HEK293 (cell line): ENCODE data around the gene C1orf21.
A peak's percentile ranks its signal among the peaks of the same experiment; 100 is the strongest.

Experiments
- CTCF ChIA-PET: fragments of 350-600 bp; formaldehyde crosslinking; extraction: SDS; loops from one replicate; lab custom pipeline; 2021; ENCODE audit warnings: antibody characterized with exemption; lab: Yijun Ruan, JAX
- POLR2A ChIA-PET: fragments of 300-600 bp; formaldehyde crosslinking; extraction: SDS; loops from one replicate; lab custom pipeline; 2020; ENCODE audit warnings: antibody characterized with exemption, inconsistent platforms; lab: Yijun Ruan, JAX
- H3K27ac ChIP-seq: fragments of 200-500 bp; sonication (Bioruptor generic); 2 replicates; pipeline ENCODE4 v1.5.1; 2014; ENCODE audit warnings: low read depth, low read length, control low read depth, inconsistent platforms; ENCODE audit errors: extremely low read depth
- H3K36me3 ChIP-seq, 2 experiments: fragments of 200-500 bp in 1 of 2; sonication (Bioruptor generic) in 1 of 2; 1 replicate in 1 of 2; 2 replicates in 1 of 2; pipeline ENCODE4 v1.5.1; 2014 to 2017; ENCODE audit warnings: inconsistent platforms in 2 of 2, low read length in 2 of 2; ENCODE audit not compliant: control insufficient read depth in 2 of 2, insufficient read depth in 1 of 2
- H3K4me1 ChIP-seq: fragments of 200-500 bp; sonication (Bioruptor generic); 2 replicates; pipeline ENCODE4 v1.5.1; 2014; ENCODE audit warnings: mild to moderate bottlenecking, low read length, inconsistent platforms; ENCODE audit not compliant: control insufficient read depth, insufficient read depth
- H3K4me3 ChIP-seq: 2 replicates; pipeline ENCODE4 v1.5.1; 2011; ENCODE audit warnings: low read depth, mild to moderate bottlenecking, control low read depth, low read length, moderate library complexity
- H3K9me3 ChIP-seq: fragments of 200-500 bp; sonication (Bioruptor generic); 2 replicates; pipeline ENCODE4 v1.5.1; 2014; ENCODE audit warnings: low read depth, low read length, inconsistent platforms; ENCODE audit not compliant: control insufficient read depth, insufficient read depth
- BCL11B ChIP-seq: fragments of 450-650 bp; formaldehyde crosslinking; IDR thresholded peaks from 2 replicates; pipeline ENCODE4 v1.5.1; 2016; ENCODE audit warnings: low read depth, missing biosample characterization, missing genetic modification characterization
- EGR2 ChIP-seq: fragments of 450-650 bp; formaldehyde crosslinking; IDR thresholded peaks from 2 replicates; pipeline ENCODE4 v1.5.1; 2016; ENCODE audit warnings: low read depth, missing biosample characterization, missing genetic modification characterization
- KLF8 ChIP-seq: fragments of 450-650 bp; formaldehyde crosslinking; IDR thresholded peaks from 2 replicates; pipeline ENCODE4 v1.5.1; 2016; ENCODE audit warnings: missing biosample characterization, missing genetic modification characterization
- SCRT2 ChIP-seq: fragments of 450-650 bp; formaldehyde crosslinking; IDR thresholded peaks from 2 replicates; pipeline ENCODE4 v1.5.1; 2016; ENCODE audit warnings: missing biosample characterization, missing genetic modification characterization
- ZBTB20 ChIP-seq: fragments of 450-650 bp; formaldehyde crosslinking; IDR thresholded peaks from 2 replicates; pipeline ENCODE4 v1.5.1; 2016; ENCODE audit warnings: missing biosample characterization, missing genetic modification characterization
- ZEB2 ChIP-seq: fragments of 450-650 bp; formaldehyde crosslinking; IDR thresholded peaks from 2 replicates; pipeline ENCODE4 v1.5.1; 2016; ENCODE audit warnings: missing biosample characterization, missing genetic modification characterization
- ZFHX2 ChIP-seq: fragments of 450-650 bp; formaldehyde crosslinking; conservative IDR thresholded peaks from 2 replicates; pipeline ENCODE4 v1.5.1; 2016; ENCODE audit warnings: missing biosample characterization, missing genetic modification characterization
- ZFP3 ChIP-seq: fragments of 450-650 bp; formaldehyde crosslinking; IDR thresholded peaks from 2 replicates; pipeline ENCODE4 v1.5.1; 2016; ENCODE audit warnings: low read depth, missing biosample characterization, missing genetic modification characterization
- ZFP41 ChIP-seq: fragments of 450-650 bp; formaldehyde crosslinking; IDR thresholded peaks from 2 replicates; pipeline ENCODE4 v1.5.1; 2016; ENCODE audit warnings: missing biosample characterization, missing genetic modification characterization, borderline replicate concordance
- ZNF112 ChIP-seq: fragments of 450-650 bp; formaldehyde crosslinking; IDR thresholded peaks from 2 replicates; pipeline ENCODE4 v1.5.0; 2017; ENCODE audit warnings: missing biosample characterization, missing genetic modification characterization
- ZNF16 ChIP-seq: fragments of 450-650 bp; formaldehyde crosslinking; IDR thresholded peaks from 2 replicates; pipeline ENCODE4 v1.5.1; 2016; ENCODE audit warnings: low read depth, missing biosample characterization, missing genetic modification characterization
- ZNF175 ChIP-seq: fragments of 450-650 bp; formaldehyde crosslinking; IDR thresholded peaks from 2 replicates; pipeline ENCODE4 v1.5.1; 2016; ENCODE audit warnings: missing biosample characterization, missing genetic modification characterization
- ZNF341 ChIP-seq: fragments of 450-650 bp; formaldehyde crosslinking; IDR thresholded peaks from 2 replicates; pipeline ENCODE4; 2016; ENCODE audit warnings: low read depth, missing biosample characterization, missing genetic modification characterization
- ZNF37A ChIP-seq: fragments of 450-650 bp; IDR thresholded peaks from 2 replicates; pipeline ENCODE4 v1.5.1; 2018; ENCODE audit warnings: missing biosample characterization, missing genetic modification characterization
- ZNF514 ChIP-seq: fragments of 450-650 bp; formaldehyde crosslinking; IDR thresholded peaks from 2 replicates; pipeline ENCODE4 v1.5.1; 2016; ENCODE audit warnings: missing biosample characterization, missing genetic modification characterization
- ZNF621 ChIP-seq: fragments of 450-650 bp; formaldehyde crosslinking; IDR thresholded peaks from 2 replicates; pipeline ENCODE4 v1.5.1; 2017; ENCODE audit warnings: missing biosample characterization, missing genetic modification characterization
- ZNF629 ChIP-seq: fragments of 450-650 bp; formaldehyde crosslinking; IDR thresholded peaks from 2 replicates; pipeline ENCODE4 v1.5.1; 2017; ENCODE audit warnings: missing biosample characterization, missing genetic modification characterization
- ZSCAN23 ChIP-seq: fragments of 450-650 bp; formaldehyde crosslinking; IDR thresholded peaks from 2 replicates; pipeline ENCODE4 v1.5.1; 2016; ENCODE audit warnings: missing biosample characterization, missing genetic modification characterization
- TF ChIP-seq, protein P1 (sequence below): fragments of 450-650 bp; formaldehyde crosslinking; IDR thresholded peaks from 2 replicates; pipeline ENCODE4 v1.5.1; 2016; ENCODE audit warnings: missing biosample characterization, missing genetic modification characterization, borderline replicate concordance
- TF ChIP-seq, protein P2 (sequence below): fragments of 450-650 bp; formaldehyde crosslinking; IDR thresholded peaks from 2 replicates; pipeline ENCODE4 v1.5.1; 2017; ENCODE audit warnings: missing biosample characterization, missing genetic modification characterization
- TF ChIP-seq, protein P3 (sequence below): fragments of 450-650 bp; formaldehyde crosslinking; IDR thresholded peaks from 2 replicates; pipeline ENCODE4 v1.5.1; 2016; ENCODE audit warnings: missing biosample characterization, missing genetic modification characterization

Gene C1orf21

DNA sequence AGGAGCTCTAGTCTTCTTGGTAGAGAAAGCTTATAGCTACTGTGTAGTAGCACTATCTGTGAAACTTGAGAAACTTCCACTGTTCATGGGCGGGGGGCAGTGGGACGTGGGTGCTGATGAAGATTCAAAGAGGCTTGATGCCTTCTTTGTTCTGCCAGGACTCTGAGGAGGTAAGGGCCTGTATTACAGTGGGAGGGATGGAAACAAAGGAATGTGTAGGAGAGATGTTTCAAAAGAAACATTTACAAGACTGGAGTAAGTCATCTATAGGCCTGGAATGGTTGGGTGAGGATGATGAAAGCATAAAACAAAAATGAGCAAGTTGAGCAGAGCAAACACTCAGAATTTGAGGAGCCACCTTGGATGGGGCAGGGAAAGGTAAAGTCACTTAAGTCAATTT, 89.4 kb downstream of the C1orf21 start:
- no peak overlapping the region for H3K27ac ChIP-seq
- peaks cover 0 to 19% of the 10 kb centered on the region in 2 experiments; a peak in 1 of 3 replicates for H3K36me3 ChIP-seq
- H3K4me1 ChIP-seq = no peaks in the 10 kb centered on the region
- ChIA-PET CTCF (no interaction called here), POLR2A (no interaction called here)
- no peaks in the 10 kb centered on the region for H3K9me3 ChIP-seq
- peak; percentile 89 for TF ChIP-seq EGR2 (tag by site-specific recombination)
- no peak for TF ChIP-seq ZFP3
- peak; percentile 62 for TF ChIP-seq ZFHX2
- no peak overlapping the region for H3K4me3 ChIP-seq

DNA sequence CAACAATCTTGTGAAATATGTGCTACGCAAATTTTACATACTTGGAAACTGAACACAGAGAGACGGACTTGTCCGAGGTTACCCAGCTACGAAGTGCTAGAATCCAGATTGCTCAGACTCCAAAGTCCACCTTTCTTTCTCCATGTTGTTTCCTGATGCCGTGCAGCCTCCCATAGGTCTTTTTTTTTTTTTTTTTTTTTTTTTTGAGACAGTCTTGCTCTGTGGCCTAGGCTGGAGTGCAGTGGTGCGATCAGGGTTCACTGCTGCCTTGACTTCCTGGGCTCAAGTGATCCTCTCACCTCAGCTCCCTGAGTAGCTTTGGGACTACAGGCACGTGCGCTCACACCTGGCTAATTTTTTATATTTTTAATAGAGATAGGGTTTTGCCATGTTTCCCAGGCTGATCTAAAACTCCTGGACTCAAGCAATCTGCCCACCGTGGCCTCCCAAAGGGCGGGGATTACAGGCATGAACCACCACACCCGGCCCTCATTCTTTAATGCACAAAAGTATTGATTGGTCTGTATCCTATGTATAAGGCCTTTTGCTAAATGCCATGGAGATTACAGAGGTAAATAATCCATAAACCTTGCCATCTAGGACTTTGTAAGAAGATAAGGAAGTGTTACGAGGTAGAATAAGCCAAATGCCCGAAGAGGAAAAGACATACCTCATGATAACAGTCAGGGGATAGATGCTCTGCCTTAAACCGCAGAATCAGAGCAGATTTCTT, 92.8 kb downstream of the C1orf21 start:
- peaks cover 0 to 19% of the 10 kb centered on the region in 2 experiments; a peak in 1 of 3 replicates for H3K36me3 ChIP-seq
- ChIA-PET CTCF (no interaction called here), POLR2A (interaction anchor here (0.6 kb wide), 1 partner anchor 286 kb away, joined by 3 read pairs; no protein-coding TSS in a partner anchor)
- no peaks in the 10 kb centered on the region for H3K9me3 ChIP-seq
- no peak overlapping the region for H3K4me3 ChIP-seq
- no peak for TF ChIP-seq ZNF175 (tag by site-specific recombination)
- TF ChIP-seq, protein P1, sequence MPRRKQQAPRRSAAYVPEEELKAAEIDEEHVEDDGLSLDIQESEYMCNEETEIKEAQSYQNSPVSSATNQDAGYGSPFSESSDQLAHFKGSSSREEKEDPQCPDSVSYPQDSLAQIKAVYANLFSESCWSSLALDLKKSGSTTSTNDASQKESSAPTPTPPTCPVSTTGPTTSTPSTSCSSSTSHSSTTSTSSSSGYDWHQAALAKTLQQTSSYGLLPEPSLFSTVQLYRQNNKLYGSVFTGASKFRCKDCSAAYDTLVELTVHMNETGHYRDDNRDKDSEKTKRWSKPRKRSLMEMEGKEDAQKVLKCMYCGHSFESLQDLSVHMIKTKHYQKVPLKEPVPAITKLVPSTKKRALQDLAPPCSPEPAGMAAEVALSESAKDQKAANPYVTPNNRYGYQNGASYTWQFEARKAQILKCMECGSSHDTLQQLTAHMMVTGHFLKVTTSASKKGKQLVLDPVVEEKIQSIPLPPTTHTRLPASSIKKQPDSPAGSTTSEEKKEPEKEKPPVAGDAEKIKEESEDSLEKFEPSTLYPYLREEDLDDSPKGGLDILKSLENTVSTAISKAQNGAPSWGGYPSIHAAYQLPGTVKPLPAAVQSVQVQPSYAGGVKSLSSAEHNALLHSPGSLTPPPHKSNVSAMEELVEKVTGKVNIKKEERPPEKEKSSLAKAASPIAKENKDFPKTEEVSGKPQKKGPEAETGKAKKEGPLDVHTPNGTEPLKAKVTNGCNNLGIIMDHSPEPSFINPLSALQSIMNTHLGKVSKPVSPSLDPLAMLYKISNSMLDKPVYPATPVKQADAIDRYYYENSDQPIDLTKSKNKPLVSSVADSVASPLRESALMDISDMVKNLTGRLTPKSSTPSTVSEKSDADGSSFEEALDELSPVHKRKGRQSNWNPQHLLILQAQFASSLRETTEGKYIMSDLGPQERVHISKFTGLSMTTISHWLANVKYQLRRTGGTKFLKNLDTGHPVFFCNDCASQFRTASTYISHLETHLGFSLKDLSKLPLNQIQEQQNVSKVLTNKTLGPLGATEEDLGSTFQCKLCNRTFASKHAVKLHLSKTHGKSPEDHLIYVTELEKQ (tag by site-specific recombination) = no peak
- TF ChIP-seq ZNF112 (tag by site-specific recombination) = no peak
- TF ChIP-seq, protein P2, sequence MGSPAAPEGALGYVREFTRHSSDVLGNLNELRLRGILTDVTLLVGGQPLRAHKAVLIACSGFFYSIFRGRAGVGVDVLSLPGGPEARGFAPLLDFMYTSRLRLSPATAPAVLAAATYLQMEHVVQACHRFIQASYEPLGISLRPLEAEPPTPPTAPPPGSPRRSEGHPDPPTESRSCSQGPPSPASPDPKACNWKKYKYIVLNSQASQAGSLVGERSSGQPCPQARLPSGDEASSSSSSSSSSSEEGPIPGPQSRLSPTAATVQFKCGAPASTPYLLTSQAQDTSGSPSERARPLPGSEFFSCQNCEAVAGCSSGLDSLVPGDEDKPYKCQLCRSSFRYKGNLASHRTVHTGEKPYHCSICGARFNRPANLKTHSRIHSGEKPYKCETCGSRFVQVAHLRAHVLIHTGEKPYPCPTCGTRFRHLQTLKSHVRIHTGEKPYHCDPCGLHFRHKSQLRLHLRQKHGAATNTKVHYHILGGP = no peak
- no peak for TF ChIP-seq BCL11B (tag by site-specific recombination)
- no peak for TF ChIP-seq ZFP41 (tag by site-specific recombination)
- TF ChIP-seq ZNF341 (tag by site-specific recombination) = no peak
- TF ChIP-seq ZBTB20 = no peak
- TF ChIP-seq, protein P3, sequence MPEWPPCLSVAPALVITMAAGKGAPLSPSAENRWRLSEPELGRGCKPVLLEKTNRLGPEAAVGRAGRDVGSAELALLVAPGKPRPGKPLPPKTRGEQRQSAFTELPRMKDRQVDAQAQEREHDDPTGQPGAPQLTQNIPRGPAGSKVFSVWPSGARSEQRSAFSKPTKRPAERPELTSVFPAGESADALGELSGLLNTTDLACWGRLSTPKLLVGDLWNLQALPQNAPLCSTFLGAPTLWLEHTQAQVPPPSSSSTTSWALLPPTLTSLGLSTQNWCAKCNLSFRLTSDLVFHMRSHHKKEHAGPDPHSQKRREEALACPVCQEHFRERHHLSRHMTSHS (tag by site-specific recombination) = no peak
- TF ChIP-seq SCRT2 (tag by site-specific recombination) = no peak
- TF ChIP-seq ZNF621 (tag by site-specific recombination) = no peak
- no peak for TF ChIP-seq KLF8 (tag by site-specific recombination)
- no peak for TF ChIP-seq ZEB2 (tag by site-specific recombination)
- TF ChIP-seq ZSCAN23 (tag by site-specific recombination) = no peak
- no peak for TF ChIP-seq ZNF514
- TF ChIP-seq ZNF629 (tag by site-specific recombination) = no peak
- no peak for TF ChIP-seq ZNF16 (tag by site-specific recombination)
- TF ChIP-seq ZNF37A (tag by site-specific recombination) = no peak
- no peak overlapping the region for H3K27ac ChIP-seq
- peaks cover under 1% of the 10 kb centered on the region; the same call in 1 of the 2 replicates for H3K4me1 ChIP-seq
